NCI-H1105 treated with DMSO at 0.1 percent for 48 hours (cell line): Measurements from ENCODE around the gene PTPN5.
"Not testable (repeated sequence)": the region's sequence is repeated elsewhere in the genome, so short reads cannot be mapped to it uniquely, and the experiment has no call there.

Experiments
- DNase-seq: peaks from one replicate; lab custom pipeline; 2025; lab: John Stamatoyannopoulos, UW

PTPN5 gene

GRCh38 chr11:18681949-18682348, 109.6 kb downstream of the PTPN5 start:
- not testable (repeated sequence) for DNase-seq
